Testis (tissue), 3 donors: ENCODE measurements around the gene NRN1L. TPM values are rescaled to one million over a fixed set of nuclear protein-coding genes. Genes with fewer than 3 reads are reported as not detected.
A peak's percentile ranks its signal among the peaks of the same experiment; 100 is the strongest.

Experiments used
- DNase-seq: peaks from one replicate; pipeline ENCODE4 v3.0.0-alpha.2; 2019
- H3K27ac ChIP-seq, 2 donors: fragments of 200-600 bp; sonication (generic); one replicate each; pipeline ENCODE4 v1.5.1; 2019
- H3K27me3 ChIP-seq: fragments of 200-600 bp; sonication (generic); one replicate; pipeline ENCODE4 v1.5.1; 2019
- H3K36me3 ChIP-seq: fragments of 200-600 bp; sonication (generic); one replicate; pipeline ENCODE4 v1.5.1; 2017; ENCODE audit warnings: low read depth; ENCODE audit errors: missing control alignments
- H3K4me1 ChIP-seq: fragments of 200-600 bp; sonication (generic); one replicate; pipeline ENCODE4 v1.5.1; 2019
- H3K4me3 ChIP-seq, 2 donors: fragments of 200-600 bp; sonication (generic); one replicate each; pipeline ENCODE4 v1.5.1; 2017 to 2019
- H3K9me3 ChIP-seq: fragments of 200-600 bp; sonication (generic); one replicate; pipeline ENCODE4 v1.5.1; 2017
- POLR2A ChIP-seq: fragments of 450-650 bp; IDR thresholded peaks from one replicate; pipeline ENCODE4 v1.6.1; 2017; ENCODE audit warnings: antibody characterized with exemption, mild to moderate bottlenecking, moderate library complexity
- WGBS, 2 donors: methylation state at CpG; one replicate each; pipeline ENCODE4 v1.1.5; 2018; 5-methylcytosine and 5-hydroxymethylcytosine counted together
- intact Hi-C: fragments of 100-400 bp; cut with DNase I; formaldehyde crosslinking; loops from one replicate; pipeline ENCODE4 v1.15.1; 2023; ENCODE audit warnings: low total_unique reads
- polyA plus RNA-seq: library from polyadenylated mRNA; stranded (reverse); fragments of 350-450 nt; fragmentation: Illumina TruSeq; extraction: RNeasy Lipid Tissue Mini Kit (QIAGEN cat#74804); gene quantifications from one replicate; pipeline ENCODE4 v1.2.3, GENCODE V29; 2014; ENCODE audit warnings: low read depth, low replicate concordance; ENCODE audit not compliant: insufficient read depth
- total RNA-seq, 2 donors: library from RNA; depleted of rRNA; stranded (reverse); fragments of >200 nt; gene quantifications; one replicate each; pipeline ENCODE4 v1.2.3, GENCODE V29; 2016
- TF ChIP-seq, protein P1 (sequence below), 3 experiments: fragments of 450-650 bp in 2 of 3; fragments of 200-600 bp in 1 of 3; sonication (generic) in 1 of 3; IDR thresholded peaks; one replicate each; pipeline ENCODE4 v1.5.1; 2016 to 2019; ENCODE audit warnings: antibody characterized with exemption in 3 of 3, mild to moderate bottlenecking in 2 of 3, moderate library complexity in 1 of 3

NRN1L gene
- total and polyA plus RNA-seq, 3 donors from 2014 or later = 2.9 to 8.1 (median 4.2) TPM

DNA sequence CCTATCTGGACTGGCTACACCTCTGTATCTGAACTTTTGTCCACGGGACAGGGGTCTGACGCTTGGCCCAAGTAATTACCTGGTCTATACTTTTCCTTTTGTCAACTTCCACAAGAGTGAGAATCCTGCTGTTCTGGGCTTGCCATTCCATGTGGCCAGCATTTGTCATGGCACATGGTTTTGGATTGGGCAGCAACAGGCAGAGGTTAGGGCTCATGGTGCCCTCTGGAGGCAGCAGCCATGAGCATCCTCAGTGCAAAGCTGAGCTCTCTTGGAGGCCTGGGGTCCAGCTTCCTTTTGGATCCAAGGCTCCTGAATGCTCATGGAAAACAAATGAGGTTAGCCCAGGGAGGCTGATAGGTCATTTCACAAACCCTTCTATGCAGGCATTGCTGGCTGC is 19.4 kb upstream of the NRN1L start:
- Histone ChIP-seq H3K4me3 (no peak overlapping the region), H3K36me3 (no peaks in the 10 kb centered on the region), H3K27ac (no peak overlapping the region), H3K9me3 (no peaks in the 10 kb centered on the region), H3K27me3 (no peaks in the 10 kb centered on the region), H3K4me1 (peaks cover 25% of the 10 kb centered on the region)
- no peak for DNase-seq
- intact Hi-C loops = no loop called here
- TF ChIP-seq, protein P1, sequence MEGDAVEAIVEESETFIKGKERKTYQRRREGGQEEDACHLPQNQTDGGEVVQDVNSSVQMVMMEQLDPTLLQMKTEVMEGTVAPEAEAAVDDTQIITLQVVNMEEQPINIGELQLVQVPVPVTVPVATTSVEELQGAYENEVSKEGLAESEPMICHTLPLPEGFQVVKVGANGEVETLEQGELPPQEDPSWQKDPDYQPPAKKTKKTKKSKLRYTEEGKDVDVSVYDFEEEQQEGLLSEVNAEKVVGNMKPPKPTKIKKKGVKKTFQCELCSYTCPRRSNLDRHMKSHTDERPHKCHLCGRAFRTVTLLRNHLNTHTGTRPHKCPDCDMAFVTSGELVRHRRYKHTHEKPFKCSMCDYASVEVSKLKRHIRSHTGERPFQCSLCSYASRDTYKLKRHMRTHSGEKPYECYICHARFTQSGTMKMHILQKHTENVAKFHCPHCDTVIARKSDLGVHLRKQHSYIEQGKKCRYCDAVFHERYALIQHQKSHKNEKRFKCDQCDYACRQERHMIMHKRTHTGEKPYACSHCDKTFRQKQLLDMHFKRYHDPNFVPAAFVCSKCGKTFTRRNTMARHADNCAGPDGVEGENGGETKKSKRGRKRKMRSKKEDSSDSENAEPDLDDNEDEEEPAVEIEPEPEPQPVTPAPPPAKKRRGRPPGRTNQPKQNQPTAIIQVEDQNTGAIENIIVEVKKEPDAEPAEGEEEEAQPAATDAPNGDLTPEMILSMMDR (IDR thresholded peaks at IDR 0.05) = no peak
- TF ChIP-seq POLR2A = no peak
- 90% methylated on average over 2 of the region's 2 CpGs for WGBS, 2 donors

DNA sequence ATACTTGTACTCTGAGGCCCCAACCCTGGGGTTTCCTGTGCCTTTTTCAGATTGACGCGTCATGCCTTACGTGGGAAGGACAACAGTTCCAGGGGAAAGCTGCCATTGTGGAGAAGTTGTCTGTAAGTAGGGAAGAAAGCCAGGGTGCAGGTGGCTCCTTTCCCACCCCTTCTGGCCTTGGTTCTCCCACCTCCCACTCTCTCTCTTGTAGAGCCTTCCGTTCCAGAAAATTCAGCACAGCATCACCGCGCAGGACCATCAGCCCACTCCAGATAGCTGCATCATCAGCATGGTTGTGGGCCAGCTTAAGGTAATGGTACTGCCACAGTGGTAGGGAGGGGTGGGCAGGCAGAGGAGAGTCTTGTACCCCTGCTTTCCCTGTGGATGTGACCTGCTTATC is 16.4 kb upstream of the NRN1L start:
- intact Hi-C loops = no loop called here
- Histone ChIP-seq H3K4me3 (no peak overlapping the region), H3K27ac (no peak overlapping the region), H3K4me1 (peaks cover 13% of the 10 kb centered on the region), H3K9me3 (no peaks in the 10 kb centered on the region), H3K27me3 (no peaks in the 10 kb centered on the region), H3K36me3 (no peaks in the 10 kb centered on the region)
- DNase-seq = no peak
- TF ChIP-seq, protein P1 (IDR thresholded peaks at IDR 0.05) = no peak
- no peak for TF ChIP-seq POLR2A
- WGBS, 2 donors = 90 to 95% methylated on average over 6 of the region's 6 CpGs

DNA sequence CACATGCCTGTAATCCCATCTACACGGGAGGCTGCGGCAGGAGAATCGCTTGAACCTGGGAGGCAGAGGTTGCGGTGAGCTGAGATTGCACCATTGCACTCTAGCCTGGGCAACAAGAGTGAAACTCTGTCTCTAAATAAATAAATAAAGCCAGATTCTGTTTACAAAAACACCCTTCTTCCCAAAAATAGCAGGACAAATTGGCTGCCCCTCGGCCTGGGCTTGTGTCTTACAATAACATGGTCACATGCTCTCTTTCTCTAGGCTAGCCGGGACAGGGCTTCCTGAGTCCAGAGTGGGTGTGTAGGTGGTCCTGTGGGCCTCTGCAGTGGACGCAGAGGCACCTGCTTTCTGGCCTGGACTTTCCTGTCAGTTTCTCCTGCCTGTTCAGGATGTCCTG is 15.0 kb upstream of the NRN1L start:
- intact Hi-C loops = no loop called here
- no peak for TF ChIP-seq POLR2A
- TF ChIP-seq, protein P1 (IDR thresholded peaks at IDR 0.05) = no peak
- no peak for DNase-seq
- Histone ChIP-seq H3K36me3 (no peaks in the 10 kb centered on the region), H3K4me1 (peaks cover 16% of the 10 kb centered on the region), H3K9me3 (no peaks in the 10 kb centered on the region), H3K4me3 (no peak overlapping the region), H3K27ac (no peak overlapping the region), H3K27me3 (no peaks in the 10 kb centered on the region)
- 77 to 83% methylated on average over 7 of the region's 7 CpGs for WGBS, 2 donors

DNA sequence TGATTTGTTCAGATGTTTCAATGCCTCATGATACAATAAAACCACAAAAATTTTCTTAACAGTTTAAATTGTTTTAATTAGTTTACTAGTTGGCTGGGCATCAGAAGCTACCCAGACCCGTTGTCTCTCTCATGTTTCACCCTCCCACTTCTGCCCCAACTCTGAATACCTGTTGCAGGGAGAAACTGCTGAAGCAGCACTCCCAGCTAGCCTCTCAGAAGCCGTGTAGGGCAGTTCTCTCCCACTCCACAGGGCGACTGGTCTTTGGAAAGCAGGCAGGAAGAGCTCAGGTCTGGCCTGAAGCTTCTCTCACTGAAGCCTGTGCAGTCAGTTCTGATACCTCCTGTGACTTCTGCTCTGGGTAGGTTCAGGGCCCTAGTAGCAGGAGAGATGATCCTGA is 13.4 kb upstream of the NRN1L start:
- Histone ChIP-seq H3K4me1 (peaks cover 21% of the 10 kb centered on the region), H3K27ac (no peak overlapping the region), H3K27me3 (no peaks in the 10 kb centered on the region), H3K4me3 (no peak overlapping the region), H3K36me3 (no peaks in the 10 kb centered on the region), H3K9me3 (no peaks in the 10 kb centered on the region)
- no peak for DNase-seq
- TF ChIP-seq, protein P1 (IDR thresholded peaks at IDR 0.05) = no peak
- intact Hi-C loops = no loop called here
- WGBS, 2 donors = 64 to 65% methylated on average over 3 of the region's 3 CpGs

DNA sequence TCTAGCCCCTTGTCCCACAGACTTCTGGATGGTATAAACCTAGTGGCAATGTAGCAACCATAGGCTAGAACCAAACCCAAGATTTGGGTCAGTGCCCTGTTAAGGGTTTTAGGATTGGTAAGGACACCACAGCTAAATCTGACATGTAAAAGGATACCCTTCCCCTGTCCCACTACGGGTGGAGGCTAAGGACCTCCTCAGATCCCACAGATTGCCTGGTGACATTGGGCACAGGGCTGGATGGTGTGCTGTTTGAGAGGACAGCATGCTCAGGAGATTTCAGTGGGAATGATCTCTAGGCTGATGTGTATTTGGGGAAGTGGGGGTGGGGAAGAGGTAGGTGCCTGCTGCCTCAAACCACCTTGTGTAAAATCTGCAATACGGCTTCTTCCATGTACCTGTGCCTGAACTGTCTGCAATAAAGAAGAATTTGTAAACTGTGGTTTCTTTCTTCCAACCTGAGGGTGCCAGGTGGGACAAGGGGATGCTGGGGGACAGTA is 12.5 kb upstream of the NRN1L start:
- intact Hi-C loops = no loop called here
- no peak for DNase-seq
- WGBS, 2 donors = 46 to 47% methylated on average over 2 of the region's 2 CpGs
- no peaks in the 10 kb centered on the region for H3K9me3 ChIP-seq
- H3K4me1 ChIP-seq = peaks cover 21% of the 10 kb centered on the region
- no peaks in the 10 kb centered on the region for H3K27me3 ChIP-seq
- H3K36me3 ChIP-seq = no peaks in the 10 kb centered on the region
- TF ChIP-seq POLR2A = no peak
- TF ChIP-seq, protein P1 (IDR thresholded peaks at IDR 0.05) = no peak
- H3K4me3 ChIP-seq = peak overlapping the region in 1 of 2 donors; percentile 79
- H3K27ac ChIP-seq = peak overlapping the region in 1 of 2 donors; percentile 87
